DMS79 (cell line): ENCODE results near the gene FAM151B.
"Not testable (repeated sequence)": the region's sequence is repeated elsewhere in the genome, so short reads cannot be mapped to it uniquely, and the experiment has no call there.

ENCODE experiments used
- DNase-seq: peaks from one replicate; lab custom pipeline; 2025; lab: John Stamatoyannopoulos, UW

Gene FAM151B

GRCh38 chr5:80503641-80504040, 15.7 kb downstream of the FAM151B start:
- DNase-seq, result no peak

DNA sequence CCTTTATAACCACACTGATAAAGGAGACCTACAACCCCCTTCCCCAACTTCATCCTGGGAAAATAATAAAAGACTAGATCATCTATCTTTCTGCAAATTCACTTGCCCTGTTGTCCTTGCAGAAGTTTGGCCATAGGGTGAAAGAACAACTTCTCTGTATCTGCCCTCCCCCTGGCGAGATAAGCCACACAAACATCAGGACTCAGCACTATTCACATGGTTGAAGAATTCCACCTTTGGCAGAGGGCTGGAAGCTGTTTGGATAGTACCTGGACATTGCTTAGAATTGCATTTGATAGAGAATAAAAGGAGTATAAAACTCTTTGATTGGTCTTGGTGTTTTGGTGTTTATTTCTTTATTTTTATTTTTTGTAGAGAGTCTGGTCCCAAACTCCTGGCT, 16.9 kb downstream of the FAM151B start:
- no peak for DNase-seq

DNA sequence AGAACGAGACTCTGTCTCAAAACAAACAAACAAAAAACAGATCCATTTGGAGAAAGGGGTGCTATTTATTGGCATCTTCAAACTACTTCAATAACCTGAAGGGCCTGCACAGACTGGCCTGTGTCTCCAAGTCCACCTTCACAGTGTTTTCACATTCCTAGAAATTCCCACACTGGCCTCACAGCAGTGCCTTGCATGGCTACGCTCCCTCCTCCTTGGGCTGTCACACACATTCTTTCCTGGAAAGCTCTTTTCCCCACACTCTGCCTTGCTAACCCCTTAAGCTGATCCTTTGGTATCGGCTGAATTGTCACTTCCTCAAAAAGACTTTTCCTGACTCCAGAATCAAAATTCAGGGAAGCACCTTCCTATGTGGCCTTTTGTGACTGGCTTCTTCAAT, 19.8 kb downstream of the FAM151B start:
- DNase-seq, result no peak

GRCh38 chr5:80508844-80509243, 20.9 kb downstream of the FAM151B start:
- DNase-seq, result no peak

- no peak for DNase-seq
Measured at GRCh38 chr5:80509362-80509761, 21.5 kb downstream of the FAM151B start.

DNA sequence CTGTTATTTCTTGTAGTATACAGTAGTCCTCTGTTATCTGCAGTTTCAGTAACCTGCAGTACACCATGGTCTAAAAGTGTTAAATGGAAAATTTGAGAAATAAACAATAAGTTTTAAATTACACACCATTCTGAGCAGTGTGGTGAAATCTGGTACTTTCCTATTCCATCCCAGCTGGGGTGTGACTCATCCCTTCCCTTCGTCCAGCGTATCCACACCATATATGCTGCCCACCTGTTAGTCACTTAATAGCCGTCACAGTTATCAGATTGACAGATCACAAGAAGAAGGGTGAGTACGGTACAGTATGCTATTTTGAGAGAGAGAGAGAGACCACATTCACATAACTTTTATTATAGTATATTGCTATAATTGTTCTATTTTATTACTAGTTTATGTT, 28.9 kb downstream of the FAM151B start:
- no peak for DNase-seq

DNA sequence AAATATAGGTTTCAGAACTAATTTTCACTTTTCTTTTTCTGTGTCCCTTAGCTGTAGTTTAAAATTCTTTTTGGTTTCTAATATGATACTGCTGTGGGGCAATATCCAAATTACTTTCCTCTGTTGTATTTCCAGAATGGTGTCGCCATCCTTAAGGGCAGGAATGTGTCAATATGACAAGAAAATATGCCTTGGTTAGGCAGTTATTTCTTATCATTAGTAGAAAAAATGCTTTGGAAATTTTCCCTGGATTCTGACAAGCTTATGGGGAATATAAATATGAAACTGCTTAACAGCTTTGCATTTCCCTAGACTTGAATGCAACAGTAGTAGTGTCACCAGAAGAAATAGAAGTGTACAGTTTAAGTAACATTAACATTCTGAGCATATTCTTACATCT, 52.8 kb downstream of the FAM151B start:
- DNase-seq, result no peak

- DNase-seq, result no peak
Measured at GRCh38 chr5:80541392-80541791, 53.5 kb downstream of the FAM151B start.

GRCh38 chr5:80554646-80555045, 66.7 kb downstream of the FAM151B start:
- no peak for DNase-seq

DNA sequence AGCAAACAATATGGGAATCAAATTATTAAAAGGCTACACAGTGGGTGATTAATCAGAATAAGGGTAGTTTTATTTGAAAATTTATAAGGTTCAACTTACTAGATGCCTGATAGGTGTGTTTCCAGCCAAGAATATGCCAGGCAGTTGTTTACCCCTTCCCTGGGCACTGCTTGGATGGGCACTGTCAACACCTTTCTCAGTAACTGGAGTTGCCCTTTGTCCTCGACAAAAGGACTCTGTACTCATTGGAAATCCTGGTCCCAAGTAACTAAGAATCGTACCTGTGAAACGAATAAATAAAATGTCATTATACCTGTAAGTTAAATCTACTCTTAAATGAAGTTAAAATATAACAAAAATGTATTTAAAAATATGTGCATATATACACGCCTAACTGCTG, 67.2 kb downstream of the FAM151B start:
- no peak for DNase-seq

DNA sequence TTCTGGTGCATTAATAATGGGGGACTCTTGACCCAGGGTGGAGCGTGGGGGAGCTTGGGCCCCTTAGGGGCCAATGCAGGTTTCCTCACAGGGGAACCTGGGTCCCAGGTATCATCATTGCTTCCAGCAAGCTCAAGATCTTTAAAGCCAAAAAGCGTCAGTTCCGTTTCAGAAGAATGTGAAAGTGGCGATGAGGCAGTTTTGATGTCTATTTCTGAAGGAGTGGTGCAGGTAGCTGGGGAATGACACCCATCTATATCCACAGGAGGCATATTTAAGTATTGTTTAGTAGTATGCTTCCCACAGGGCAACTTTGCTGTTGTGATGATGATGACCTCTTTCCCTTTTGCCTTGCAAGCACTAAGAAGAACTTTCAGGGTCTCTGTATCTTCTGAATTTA, 71.3 kb downstream of the FAM151B start:
- DNase-seq, result no peak

DNA sequence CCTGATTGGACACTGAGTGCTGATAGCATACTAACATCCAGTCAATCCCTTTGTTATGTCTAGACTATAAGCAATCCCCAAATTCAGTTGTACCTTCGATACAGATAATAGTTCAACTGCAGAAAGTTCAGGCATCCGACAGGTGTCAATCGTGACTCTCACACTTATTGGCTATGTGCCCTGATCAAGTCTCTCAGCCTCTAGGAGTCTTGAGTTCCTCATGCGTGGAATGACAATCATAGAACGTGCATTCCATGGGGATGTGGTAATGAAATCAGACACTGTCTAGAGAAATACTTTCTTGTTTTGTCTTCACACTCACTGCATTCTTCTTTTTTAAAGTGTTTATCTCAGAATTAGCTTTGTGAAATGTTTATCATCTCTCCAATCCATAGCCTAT, 77.4 kb downstream of the FAM151B start:
- DNase-seq, result no peak

- DNase-seq, result no peak
Measured at GRCh38 chr5:80566711-80567259, 78.9 kb downstream of the FAM151B start.

DNA sequence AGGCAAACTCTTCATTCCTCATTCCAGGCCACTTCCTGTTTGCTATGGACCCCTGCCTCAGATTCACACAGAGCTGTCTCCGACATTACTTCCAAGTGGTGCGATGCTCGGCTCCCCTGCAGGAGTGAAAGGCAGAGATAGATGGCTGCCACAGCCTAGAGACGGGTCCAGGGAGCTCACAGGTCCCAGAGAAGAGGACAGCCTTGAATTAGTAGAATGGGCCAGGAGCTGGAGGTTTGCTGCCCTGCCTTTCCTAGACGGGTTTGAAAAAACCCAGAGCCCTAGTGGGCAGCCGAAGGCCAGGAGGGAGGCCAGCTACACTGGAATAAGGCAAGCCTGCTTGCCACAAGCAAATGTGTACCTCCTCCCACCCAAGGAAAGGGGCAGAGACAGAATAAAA, 80.4 kb downstream of the FAM151B start:
- no peak for DNase-seq

- DNase-seq, result no peak
Measured at GRCh38 chr5:80569086-80569960, 81.4 kb downstream of the FAM151B start.

GRCh38 chr5:80569961-80570786, 82.3 kb downstream of the FAM151B start, which contains the start of gene ANKRD34B:
ANKRD34B (minus strand) TSS chr5:80570280; CDS start chr5:80560019, 10,261 bp downstream.
- no peak for DNase-seq

GRCh38 chr5:80573062-80573461, 85.2 kb downstream of the FAM151B start:
- no peak for DNase-seq

DNA sequence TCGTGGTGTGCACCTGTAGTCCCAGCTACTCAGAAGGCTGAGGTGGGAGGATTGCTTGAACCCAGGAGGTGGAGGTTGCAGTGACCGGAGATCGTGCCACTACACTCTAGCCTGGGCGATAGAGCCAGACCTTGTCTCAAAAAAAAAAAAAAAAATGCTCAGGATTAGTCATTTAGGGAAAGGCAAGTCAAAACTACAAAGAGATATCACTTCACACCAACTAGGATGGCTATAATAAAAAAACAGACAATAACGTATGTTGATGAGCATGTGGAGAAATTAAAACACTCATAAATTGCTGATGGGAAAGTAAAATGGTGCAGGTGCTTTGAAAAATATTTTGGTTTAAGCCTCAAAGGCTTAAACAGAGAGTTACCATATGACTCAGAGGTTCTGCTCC, 88.5 kb downstream of the FAM151B start:
- DNase-seq, result no peak

DNA sequence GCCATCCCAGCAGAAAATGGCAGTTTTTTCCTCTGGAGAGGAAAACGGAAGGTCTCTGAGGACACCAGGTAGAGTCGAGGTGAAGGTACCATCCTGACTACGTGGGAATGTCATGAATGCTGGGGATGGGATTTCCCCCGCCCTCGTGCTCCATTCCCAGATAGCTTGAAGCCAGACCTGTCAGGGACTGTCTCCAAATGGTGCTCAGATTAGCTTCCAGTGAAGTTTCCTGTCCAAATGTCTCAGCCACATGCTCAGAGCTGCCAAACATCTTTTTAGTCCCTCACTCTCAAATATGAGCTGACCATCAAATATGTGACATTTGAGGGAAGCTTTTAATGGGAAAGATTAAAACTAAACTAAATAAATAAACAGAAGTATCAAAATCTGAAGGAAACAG, 89.8 kb downstream of the FAM151B start:
- DNase-seq, result no peak

GRCh38 chr5:80579050-80579449, 91.2 kb downstream of the FAM151B start:
- no peak for DNase-seq

- not testable (repeated sequence) for DNase-seq
Measured at GRCh38 chr5:80580291-80580690, 92.4 kb downstream of the FAM151B start.

GRCh38 chr5:80584770-80585169, 96.9 kb downstream of the FAM151B start:
- no peak for DNase-seq
